COLO668 (cell line): ENCODE data around the gene TMEM72.
"Not testable (repeated sequence)": the region's sequence is repeated elsewhere in the genome, so short reads cannot be mapped to it uniquely, and the experiment has no call there.

Experiments
- DNase-seq: peaks from one replicate; lab custom pipeline; 2025; ENCODE audit not compliant: unreplicated experiment; lab: John Stamatoyannopoulos, UW

The TMEM72 gene

DNA sequence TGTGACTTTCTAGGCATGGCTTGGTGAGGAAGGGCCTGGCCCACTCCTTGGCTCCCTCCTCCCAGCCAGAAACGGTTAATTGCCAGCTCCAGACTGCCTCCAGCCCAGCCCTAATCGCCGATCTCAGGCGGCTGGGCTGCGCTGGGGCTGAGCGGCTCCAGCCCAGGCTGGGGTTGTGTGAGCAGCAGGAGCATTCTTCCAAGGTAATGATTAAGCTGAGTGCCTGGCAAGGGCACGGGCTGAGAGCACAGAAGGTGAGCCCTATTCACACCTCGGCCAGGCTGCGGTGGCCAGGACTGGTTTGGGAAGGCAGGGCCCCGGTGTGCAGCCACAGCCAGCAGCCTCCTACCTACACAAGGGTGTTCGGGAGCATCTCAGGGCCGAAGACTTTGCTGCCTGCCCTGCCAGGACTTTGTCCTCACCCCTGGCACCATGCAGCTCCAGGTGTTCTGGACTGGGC is at the start of gene TMEM72:
Gene TMEM72 (plus strand): TSS at position 257 of the 460 bp plus-strand sequence. CDS start 176 bp downstream, at position 433.
- peak; percentile 76 for DNase-seq

DNA sequence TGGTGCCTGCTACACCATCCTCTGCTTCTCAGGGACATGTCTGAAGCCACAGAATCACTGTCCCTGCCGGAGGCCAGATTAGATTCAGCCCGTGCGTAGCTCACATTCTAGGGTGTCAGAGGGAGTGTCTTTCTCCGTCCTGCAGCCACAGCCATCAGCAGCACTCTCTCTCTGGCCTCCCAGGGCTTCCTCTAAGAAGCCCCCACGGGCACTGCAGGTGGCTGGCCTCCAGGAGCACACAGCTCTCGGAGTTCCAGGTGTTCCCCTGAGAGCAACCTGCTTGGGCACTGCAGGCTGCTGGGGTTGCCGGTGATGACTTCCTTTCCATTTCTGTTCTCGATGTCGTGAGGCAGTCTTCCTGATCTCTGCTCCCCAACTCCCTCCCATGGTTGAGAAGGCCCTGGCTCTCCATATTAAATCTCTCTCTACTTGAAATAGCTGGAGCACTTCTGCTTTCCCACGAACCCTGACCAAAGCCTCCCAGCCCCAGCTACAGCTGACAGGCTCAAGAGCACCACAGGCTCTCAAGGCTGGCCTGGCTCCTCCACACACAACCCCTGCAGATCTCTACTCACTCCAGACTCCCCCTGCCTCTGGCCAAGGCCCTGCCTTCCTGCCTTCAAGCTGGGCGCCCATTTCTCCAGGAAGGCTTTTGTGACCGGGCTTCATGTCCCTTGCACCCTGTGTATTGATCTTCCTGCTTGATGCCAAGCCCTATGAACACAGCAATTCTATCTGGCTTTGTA is 49.0 kb upstream of the TMEM72 start:
- no peak for DNase-seq

DNA sequence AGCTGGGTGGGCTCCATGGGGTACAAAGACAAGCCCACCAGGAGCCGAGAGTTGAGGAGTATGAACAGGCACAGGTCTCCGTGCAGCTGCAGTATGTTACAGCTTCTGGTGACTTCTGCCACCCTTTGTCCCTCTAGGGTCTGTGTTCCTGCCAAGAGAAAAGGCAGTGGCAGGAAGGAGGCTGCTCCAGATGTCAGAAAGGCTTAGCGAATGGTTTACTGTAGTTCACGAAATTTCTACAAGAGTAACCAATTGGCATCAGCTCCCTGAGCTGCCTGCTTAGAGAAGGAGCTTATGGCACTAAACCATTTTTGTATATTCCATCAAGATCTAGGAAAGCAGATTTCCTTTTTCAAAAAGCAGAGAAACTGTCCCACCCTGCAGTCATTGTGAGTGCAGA is 48.2 kb upstream of the TMEM72 start:
- DNase-seq, result no peak

DNA sequence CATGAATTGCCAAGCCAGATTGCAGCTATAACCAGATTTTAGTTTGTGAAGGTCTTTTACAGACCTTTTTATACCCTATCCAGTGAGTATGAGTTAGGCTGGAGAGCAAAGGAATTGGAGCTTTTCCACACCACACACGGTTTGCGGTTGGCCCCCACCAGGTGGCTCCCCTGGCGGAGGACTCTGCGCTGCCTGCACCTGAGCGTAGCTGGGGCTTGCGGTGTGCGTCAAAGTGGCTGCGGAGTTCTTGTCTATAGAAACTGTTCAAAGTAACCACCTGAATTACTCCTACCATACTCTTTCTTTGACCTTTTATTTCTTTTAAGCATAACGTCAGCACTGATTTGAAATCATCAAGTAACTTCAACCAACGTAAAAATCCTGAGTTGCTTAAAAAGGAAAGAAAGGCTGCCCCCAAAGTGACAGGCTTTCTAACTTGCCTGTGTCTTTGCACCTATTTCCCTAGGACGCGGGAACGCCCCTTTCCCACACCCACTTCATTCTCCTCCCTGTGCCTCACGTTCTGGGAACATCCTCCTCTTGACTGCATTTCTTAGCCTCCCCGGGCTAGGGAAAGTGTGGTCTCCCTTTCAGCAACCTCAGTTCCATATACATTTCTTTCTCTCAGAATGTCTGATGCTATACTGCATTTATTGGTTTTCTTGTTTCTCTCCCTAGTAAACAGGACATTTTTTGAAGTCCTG is 47.6 kb upstream of the TMEM72 start:
- DNase-seq, result peak; percentile 6

DNA sequence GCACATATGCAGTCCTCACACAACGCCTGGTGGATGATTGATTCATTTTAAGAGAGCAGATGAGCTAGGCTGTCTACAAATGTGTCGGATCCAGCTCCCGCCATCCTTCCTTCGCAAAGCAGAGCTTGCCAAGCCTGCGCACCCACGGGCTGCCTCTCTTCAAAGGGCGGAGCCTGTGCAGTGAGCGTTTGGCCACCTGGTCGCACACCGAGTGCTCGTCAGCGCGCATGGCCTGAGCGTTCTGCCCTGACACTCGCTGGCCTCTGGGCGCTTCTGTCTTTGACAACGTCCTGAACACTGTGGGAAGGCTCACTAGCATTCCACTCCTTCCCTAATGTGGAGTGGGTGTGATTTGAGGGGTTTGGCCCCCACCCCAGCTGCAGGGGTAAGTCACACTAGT is 47.1 kb upstream of the TMEM72 start:
- peak; percentile 38 for DNase-seq

DNA sequence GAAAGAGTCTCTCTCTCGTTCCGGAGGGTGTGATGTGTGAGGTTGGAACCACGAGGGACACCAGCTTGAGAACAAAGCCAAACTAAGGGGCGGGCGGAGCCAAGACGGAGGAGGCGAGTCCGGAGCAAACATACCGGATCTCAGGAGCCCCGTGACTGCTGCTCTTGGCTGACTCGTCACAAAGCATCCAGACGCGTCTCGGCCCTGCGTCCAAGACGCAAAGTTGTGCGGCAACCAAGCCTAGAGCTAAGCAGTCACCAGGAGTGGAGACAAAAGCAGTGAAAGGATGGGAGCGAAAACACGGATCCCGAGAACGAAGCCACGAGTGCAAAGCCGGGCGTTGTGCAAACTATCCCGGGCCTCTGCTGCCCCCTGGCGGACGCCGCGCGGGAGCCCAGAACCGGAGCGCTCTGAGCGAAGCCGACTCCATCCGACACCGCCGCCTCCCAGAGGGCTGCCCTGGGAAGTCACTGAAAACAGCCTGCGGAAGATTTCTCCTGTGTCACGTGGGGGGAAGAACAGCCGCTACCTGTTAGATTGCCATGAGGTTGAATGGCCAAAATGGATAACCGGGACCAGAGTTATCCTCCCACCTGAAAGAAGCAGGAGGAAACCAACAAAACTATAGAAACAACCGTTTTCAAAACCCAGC is 46.4 kb upstream of the TMEM72 start:
- peak; percentile 78 for DNase-seq

DNA sequence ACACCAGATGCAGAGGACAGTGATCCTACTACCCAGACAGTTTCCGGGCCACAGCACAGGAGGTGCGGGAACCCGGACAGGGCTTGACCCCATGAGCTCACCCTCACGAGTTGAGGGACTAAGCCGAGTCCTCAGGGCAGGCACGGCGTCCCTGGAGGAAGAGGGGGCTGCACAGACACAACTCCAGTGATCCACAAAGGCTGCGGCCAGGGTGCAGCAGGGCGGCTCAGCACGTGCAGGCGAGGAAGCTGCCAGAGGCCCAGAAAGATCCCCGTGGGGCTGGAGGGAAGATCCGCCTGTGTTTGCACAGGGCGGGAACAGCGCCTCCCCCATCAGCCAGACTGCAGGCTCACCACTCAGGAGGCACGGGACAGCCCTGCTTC is 45.9 kb upstream of the TMEM72 start:
- DNase-seq, result no peak

DNA sequence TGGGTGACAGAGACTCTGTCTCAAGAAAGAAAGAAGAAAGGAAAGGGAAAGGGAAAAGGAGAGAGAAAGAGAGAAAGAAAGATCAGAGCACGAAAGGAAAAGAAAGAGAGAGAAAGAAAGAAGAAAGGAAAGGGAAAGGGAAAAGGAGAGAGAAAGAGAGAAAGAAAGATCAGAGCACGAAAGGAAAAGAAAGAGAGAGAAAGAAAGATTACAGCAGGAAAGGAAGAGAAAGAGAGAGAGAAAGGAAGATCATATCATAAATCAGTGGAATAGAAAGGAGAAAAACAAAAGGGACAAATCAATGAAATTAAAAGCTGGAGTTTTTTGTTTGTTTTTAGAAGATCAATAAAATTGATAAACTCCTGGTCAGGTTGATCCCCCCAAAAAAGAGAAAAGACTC is 44.8 kb upstream of the TMEM72 start:
- not testable (repeated sequence) for DNase-seq

DNA sequence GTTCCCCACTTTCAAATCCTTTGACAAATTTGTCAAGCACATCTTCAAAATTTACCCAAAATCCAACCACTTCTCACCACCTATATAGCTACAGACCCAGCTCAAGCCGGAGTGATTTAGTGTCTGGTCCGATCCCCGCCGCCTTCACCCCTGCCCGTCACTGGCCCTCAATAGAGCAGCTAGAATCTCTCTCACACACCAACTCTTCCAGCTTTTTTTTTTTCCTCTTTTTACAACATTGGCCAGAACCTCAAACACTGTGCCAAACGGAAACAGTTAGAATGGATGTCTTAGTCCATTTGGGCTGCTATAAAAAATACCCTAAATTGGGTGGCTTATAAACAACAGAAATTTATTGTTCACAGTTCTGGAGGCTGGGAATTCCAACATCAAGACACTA is 41.1 kb upstream of the TMEM72 start:
- DNase-seq, result no peak

DNA sequence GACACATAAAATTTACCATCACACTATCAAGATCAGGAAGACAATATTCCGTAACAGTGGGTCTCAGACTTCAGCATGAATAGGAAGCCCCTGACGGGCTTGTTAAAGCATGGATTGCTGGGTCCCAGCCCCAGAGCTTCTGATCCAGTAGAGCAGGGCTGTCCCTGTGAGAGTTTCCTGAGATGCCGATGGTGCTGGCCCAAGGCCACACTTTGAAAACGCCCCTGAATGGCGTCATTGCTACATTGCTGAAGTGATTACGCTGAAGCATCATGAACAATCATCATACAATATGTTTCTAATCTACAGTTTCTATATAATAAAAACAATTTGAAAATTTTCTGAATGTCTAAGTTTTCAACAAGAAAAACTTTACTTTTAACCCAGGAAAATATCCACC is 38.0 kb upstream of the TMEM72 start:
- DNase-seq, result no peak

DNA sequence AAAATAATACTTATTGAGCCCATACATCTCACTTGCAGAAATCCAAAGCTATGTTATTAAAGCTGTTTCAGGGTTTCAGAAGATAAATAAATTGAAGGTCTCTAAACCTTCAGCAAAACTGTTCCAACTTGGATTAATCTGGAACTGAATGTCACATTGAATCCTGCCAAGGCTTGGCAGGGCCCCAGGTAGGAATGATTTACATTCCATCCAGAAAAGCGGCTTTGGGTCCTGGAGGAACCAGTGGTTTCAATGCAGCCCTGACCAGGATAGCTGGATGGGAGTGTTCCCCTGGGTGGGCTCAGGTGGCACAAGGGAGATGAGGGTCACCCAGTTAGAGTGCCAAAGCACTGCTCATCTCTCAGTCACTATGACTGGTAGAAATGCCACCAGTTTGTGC is 37.0 kb upstream of the TMEM72 start:
- DNase-seq, result no peak

DNA sequence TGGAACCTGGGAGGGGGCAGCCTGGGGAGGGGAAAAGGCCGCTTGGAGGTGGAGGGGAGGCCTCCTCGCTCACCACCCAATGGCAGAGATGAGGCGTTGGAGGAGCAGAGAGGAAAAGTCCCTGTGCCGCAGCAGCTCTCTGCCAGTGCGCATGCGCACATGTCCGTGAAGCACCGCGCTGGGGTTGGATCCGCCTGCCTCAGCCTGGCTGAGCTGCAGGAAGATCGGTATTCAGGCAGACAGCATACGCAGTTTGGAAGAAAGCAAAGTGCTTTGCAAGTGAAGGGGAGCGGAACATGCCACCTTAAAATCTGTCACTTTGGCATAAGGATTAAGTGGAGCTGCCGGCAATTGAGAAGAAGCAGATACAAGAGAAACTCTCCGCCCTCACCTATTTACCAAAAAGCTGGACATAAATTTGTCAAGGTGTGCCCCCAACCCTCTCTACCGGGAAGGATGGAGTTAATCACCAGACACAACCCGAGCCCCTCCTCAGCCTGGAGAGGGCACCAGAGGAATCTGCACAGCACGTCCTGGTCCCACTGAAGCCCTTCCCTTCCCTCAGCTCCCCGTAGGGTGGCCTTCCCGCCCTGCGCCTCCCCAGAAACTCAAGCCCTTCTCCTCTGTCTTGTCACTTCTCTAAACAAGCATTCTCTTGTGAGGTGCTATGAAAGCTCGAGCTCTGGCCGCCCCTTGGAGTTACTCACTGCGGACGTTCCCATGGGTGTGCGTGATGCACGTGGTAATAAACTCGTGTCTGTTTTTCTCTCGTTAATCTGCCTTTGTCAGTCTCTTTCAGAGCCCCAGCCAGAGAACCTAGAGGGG is 32.2 kb upstream of the TMEM72 start:
- DNase-seq, result peak; percentile 66

DNA sequence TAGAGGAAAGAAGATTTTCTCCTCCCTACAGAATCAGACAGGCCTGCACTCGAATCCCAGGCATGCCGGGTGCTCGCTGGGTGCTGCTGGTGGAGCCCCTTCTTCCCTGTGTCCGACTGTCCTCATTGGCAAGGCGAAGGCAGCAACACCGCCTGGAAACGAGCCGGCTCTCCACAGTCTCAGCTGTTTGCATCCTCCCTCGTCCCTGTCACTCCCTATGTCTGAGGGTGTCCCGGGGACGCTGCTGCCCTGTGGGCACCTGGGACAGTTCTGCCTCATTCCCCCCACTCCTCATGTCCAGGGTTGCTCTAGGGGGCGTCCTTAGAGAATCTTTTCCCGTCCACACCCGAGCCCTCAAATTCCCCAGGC is 31.6 kb upstream of the TMEM72 start:
- DNase-seq, result no peak

DNA sequence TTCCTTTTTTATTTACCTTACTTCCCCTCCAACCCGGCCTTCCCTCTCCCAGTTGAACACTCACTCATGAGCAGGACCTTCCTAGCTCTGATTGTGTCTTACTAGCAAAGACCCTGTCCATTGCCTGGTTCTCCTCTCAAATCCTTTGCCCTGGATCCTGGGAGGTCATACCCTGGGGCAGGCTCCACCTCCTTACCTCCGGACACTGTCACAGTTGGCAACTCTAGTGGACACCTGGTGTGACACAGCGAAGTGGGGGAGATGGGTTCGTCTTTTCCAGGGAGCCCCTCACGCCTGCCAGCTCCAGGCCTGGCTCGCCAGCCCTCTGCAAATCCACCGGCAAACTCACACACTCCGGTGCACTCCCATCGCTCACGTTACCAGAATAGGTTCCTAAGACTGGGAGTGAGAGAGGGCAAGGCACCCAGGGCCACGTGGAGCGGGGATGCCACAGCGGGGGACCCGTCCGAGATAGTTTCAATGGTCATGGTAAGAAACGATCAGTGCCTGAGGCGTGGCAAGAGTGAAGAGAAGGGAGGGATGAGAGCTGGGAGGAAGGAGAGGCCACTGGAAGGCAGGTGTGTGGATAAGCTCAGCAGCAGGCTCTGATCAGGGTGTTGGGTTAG is 30.9 kb upstream of the TMEM72 start:
- no peak for DNase-seq

DNA sequence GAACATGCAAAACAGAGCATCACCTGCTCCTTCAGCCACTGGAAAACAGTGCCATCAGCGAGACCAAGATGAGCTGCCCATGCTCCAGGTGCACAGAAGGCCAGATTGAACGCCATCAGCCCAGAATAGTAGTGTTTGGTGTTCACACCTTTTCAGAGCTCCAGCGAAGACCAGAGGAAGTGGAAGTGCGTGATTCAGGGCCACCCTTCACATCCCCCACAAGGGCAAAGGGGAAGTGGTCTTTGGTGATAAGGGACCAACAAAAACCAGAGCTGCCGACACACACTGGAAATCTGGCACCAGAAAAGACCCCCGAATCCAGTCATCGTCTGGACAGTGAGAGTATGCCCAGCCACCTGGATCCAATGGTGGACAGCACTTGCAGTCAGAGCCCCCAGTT is 29.5 kb upstream of the TMEM72 start:
- no peak for DNase-seq

DNA sequence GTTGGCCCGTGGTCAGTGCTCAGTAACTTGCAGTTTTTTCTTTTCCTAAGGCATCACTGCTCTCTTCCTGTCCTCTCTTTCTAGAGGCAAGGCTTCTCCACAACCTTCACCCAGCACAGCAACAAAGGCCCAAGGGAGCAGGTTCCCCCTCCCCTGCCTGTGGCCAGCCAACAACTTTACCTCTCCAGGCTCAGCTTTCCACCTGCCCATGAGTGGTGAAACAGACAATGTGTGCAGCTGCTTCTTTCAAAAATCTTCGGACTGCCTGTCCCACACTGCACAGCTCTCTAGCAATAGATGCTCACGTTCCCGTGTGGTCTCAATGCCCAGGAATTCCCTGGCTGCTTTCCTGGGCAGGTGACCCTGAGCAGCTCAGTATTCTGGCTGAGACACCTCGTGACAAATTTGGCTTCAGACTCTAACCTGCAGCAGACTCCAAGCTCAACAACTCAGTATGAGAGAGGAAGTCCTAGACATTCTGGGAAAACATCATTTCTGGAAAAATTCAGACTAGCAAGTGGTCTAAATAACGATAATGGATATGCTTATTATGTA is 28.9 kb upstream of the TMEM72 start:
- no peak for DNase-seq

DNA sequence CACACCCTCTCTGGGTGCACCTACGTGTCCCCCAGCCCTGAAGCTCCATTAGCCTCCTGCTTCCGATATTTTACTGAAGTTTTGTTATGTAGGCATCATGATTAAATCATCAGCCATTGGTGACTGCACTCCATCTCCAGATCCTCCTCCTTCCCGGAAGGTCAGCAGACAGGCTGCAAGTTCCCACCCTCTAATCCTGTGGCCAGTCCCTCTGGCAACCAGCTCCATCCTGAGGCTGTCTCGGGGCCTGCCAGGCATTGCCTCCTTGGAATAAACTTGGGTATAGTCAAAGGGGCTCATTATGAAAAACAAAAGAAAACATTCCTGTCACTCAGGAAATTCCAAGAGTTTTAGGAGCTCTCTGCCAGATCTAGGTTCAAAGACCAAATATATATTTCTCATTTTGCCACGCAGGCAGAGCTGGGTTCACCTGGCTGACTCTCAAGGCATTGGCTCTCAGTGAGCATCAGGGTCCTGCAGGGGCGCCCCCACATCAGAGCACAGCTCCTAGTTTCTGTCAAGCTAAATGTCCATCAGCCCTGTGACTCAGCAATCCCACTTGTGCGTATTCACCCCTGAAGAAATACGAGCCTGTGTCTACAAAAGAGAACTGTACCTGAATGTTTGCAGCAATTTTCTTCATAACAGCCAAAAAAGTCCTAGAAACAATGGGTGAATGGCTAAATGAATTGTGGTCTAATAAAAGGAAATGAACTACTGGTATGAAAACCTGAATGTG is 27.4 kb upstream of the TMEM72 start:
- no peak for DNase-seq

DNA sequence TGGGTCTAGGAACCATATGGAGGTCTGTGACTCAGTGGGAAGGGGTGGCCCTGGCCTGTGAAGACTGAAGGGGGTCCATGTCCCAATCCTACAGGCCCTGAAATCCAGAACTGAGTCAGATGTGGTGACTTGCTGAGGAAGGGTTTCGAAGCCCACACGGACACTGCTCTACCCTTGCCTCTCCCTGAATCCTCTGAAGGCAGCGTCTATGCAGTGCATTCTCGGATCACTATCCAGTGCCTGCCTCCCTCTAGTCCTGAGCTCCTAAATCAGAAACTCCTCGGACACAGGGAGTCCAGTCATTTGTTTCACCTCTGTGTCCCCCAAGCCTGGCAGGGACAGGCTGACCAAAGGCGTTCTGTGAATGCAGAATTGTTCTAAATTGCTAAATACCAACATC is 25.4 kb upstream of the TMEM72 start:
- no peak for DNase-seq

DNA sequence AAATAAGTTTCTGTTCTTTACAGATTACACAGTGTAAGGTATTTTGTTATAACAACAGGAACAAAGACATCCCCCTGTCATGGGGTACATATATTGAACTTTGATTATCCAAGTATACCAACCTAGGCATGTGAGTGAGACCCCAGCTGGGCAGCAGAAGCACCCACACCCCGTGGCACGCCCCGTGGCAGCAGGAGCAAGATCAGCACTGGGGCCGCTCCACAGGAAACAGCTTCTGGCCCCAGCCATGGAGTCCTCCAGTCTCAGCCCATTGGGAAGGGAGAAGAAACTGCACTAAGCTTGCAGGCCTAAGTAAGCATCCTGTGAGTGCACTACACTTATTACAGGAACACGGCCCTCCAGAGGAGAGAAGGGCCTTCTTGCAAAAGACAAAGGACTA is 24.2 kb upstream of the TMEM72 start:
- DNase-seq, result no peak

DNA sequence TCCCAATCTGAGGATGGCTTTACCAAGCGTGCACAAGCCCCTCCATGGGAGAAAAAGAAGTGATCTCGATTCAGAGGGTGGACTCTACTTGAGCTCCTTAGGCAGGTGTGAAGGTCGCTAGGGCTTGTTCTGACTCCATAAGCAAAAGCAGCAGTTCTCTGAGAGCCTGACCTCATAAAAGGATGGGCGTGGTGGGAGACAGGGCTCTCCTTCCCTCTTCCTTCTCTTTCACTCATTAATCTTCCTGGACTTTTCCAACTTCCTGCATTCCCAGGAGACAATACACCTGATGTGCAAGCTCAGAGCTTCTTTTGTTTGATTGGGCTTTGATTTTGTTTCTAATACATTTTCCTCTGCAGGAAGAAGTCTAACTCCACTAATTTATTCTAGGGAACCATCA is 22.3 kb upstream of the TMEM72 start:
- DNase-seq, result no peak
